Suprapubic skin (tissue), 4 donors: ENCODE data around the gene DNAJC4. TPM values are rescaled to one million over a fixed set of nuclear protein-coding genes. Genes with fewer than 3 reads are reported as not detected.
A peak's percentile ranks its signal among the peaks of the same experiment; 100 is the strongest.

Experiments used
- DNase-seq, 2 donors: peaks; one replicate each; pipeline ENCODE4 v3.0.0-alpha.2; 2019; ENCODE audit warnings: low spot score in 2 of 2
- H3K27ac ChIP-seq: fragments of 200-600 bp; sonication (generic); one replicate; pipeline ENCODE4 v1.5.1; 2019
- H3K27me3 ChIP-seq: fragments of 200-600 bp; sonication (generic); one replicate; pipeline ENCODE4 v1.5.1; 2019
- H3K36me3 ChIP-seq: fragments of 200-600 bp; sonication (generic); one replicate; pipeline ENCODE4 v1.5.1; 2019
- H3K4me1 ChIP-seq: fragments of 200-600 bp; sonication (generic); one replicate; pipeline ENCODE4 v1.5.1; 2019
- H3K4me3 ChIP-seq: fragments of 200-600 bp; sonication (generic); one replicate; pipeline ENCODE4 v1.5.1; 2019; ENCODE audit warnings: mild to moderate bottlenecking
- H3K9me3 ChIP-seq: fragments of 200-600 bp; sonication (generic); one replicate; pipeline ENCODE4 v1.5.1; 2019
- EP300 ChIP-seq: sonication (generic); formaldehyde crosslinking; IDR thresholded peaks from one replicate; pipeline ENCODE4 v1.6.1; 2017; ENCODE audit warnings: antibody characterized with exemption
- POLR2A ChIP-seq, 2 donors: fragments of 450-650 bp; IDR thresholded peaks; one replicate each; pipeline ENCODE4 v1.6.1; 2017; ENCODE audit warnings: antibody characterized with exemption in 2 of 2, mild to moderate bottlenecking in 2 of 2, moderate library complexity in 2 of 2
- POLR2AphosphoS5 ChIP-seq, 3 donors: sonication (generic); formaldehyde crosslinking; IDR thresholded peaks; one replicate each; pipeline ENCODE4 v1.6.1; 2017; ENCODE audit warnings: antibody characterized with exemption in 3 of 3
- WGBS: methylation state at CpG from one replicate; pipeline ENCODE4 v1.1.5; 2018; 5-methylcytosine and 5-hydroxymethylcytosine counted together
- total RNA-seq, 4 donors: library from RNA; depleted of rRNA; stranded (reverse); fragments of >200 nt; gene quantifications; one replicate each; pipeline ENCODE4 v1.1.0, GENCODE V29; 2016
- TF ChIP-seq, protein P1 (sequence below), 2 donors: fragments of 200-600 bp in 1 of 2; fragments of 450-650 bp in 1 of 2; sonication (generic) in 1 of 2; IDR thresholded peaks; one replicate each; pipeline ENCODE4 v1.5.1; 2016 to 2019; ENCODE audit warnings: antibody characterized with exemption in 2 of 2, mild to moderate bottlenecking in 1 of 2, moderate library complexity in 1 of 2

The DNAJC4 gene
- total RNA-seq, 4 donors from 2014 or later, result 26.9 to 55.1 (median 37.3) TPM

DNA sequence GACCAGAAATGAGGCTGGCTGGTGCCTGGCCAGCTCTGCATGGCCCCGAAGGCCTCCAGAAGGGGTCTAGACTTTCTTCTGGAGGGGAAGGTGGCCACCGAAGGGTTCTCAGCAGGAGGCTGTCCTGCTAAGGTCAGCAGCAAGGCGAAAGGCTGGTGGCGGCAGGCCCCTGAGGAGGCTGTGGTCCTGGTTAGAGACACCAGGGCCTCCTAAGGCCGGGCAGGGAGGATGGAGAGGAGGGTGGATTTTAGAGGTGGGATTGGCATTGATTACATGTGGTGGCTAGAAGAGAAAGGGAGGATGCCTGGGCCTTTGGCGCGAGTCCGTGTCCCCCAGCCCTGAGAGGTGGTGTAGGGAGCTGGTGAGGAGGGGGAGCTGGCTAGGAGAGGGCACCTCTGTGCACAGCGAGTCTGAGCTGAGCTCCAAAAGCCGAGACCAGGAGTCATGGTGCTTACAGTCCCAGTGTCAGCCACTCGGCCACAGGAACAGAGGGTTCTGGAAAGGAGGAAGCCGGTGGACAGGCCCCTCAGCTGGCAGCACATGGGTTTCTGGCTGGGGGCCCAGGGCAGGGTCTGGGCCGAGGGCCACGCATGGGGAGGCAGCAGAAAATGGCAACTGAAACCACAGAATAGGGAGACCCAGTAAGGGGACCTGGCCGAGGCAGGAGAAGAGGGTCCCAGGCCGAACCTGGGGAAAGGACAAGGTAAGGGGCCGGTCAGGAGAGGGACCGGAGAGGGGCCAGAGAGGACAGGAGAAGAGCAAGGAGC, 21.4 kb upstream of the DNAJC4 start:
- Histone ChIP-seq H3K9me3 (no peaks in the 10 kb centered on the region), H3K4me3 (no peak overlapping the region), H3K27ac (peak overlapping the region; percentile 81), H3K36me3 (peaks cover 17% of the 10 kb centered on the region), H3K27me3 (no peaks in the 10 kb centered on the region), H3K4me1 (peaks cover 36% of the 10 kb centered on the region)
- TF ChIP-seq POLR2AphosphoS5 (IDR thresholded peaks at IDR 0.05) (no peak), POLR2A (IDR thresholded peaks at IDR 0.05) (no peak), EP300 (no peak)
- TF ChIP-seq, protein P1, sequence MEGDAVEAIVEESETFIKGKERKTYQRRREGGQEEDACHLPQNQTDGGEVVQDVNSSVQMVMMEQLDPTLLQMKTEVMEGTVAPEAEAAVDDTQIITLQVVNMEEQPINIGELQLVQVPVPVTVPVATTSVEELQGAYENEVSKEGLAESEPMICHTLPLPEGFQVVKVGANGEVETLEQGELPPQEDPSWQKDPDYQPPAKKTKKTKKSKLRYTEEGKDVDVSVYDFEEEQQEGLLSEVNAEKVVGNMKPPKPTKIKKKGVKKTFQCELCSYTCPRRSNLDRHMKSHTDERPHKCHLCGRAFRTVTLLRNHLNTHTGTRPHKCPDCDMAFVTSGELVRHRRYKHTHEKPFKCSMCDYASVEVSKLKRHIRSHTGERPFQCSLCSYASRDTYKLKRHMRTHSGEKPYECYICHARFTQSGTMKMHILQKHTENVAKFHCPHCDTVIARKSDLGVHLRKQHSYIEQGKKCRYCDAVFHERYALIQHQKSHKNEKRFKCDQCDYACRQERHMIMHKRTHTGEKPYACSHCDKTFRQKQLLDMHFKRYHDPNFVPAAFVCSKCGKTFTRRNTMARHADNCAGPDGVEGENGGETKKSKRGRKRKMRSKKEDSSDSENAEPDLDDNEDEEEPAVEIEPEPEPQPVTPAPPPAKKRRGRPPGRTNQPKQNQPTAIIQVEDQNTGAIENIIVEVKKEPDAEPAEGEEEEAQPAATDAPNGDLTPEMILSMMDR (IDR thresholded peaks at IDR 0.05), result no peak
- 85% methylated on average over 18 of the region's 18 CpGs for WGBS
- DNase-seq, result no peak

DNA sequence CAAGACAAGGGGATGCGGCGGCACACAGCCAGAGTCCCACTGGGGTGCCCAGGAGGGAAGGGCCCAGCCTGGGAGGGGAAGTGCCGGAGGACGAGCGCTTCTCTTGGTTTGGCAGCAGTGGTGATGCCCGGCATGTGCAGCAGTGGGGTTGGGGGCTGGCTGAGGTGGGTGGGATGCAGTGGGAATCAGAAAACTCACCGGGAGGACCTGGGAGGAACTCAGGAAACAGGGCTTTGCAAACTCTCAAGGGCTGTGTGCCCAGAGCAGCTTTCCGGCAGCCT, 20.8 kb upstream of the DNAJC4 start:
- 90% methylated on average over 8 of the region's 8 CpGs for WGBS
- no peaks in the 10 kb centered on the region for H3K9me3 ChIP-seq

DNA sequence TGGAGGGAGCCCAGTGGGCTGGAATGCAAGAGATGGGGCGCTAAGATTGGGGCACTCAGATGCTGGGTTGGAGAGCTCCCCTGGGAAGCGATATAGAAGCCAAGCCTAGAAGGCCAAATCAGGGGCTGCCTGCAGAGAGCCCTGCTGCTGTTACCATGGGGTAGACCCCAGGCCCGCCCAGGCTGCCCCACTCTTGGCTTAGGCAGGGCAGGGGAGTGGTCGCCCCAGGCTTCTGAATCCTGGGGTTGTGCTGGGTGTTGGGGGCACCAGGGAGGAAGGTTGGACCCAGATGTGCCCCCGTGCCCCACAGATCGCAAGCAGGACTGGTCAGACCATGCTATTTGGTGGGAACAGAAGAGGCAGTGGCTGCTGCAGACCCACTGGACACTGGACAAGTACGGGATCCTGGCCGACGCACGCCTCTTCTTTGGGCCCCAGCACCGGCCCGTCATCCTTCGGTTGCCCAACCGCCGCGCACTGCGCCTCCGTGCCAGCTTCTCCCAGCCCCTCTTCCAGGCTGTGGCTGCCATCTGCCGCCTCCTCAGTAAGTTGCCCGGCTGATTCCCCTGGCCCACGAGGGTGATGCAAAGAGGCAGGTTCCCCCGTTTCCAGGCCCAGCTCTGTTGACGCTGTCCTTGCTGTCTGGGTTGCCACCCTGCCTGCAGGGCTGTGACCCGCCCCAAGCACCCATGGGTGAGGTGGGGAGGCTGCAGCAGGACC, 19.9 kb upstream of the DNAJC4 start:
- H3K36me3 ChIP-seq, result peaks cover 13% of the 10 kb centered on the region
- WGBS, result 88% methylated on average over 5 of the region's 24 CpGs

More for the DNA sequence above, 20.8 kb upstream of the DNAJC4 start:
- Histone ChIP-seq H3K27ac (no peak overlapping the region), H3K27me3 (no peaks in the 10 kb centered on the region), H3K36me3 (peaks cover 14% of the 10 kb centered on the region), H3K4me3 (no peak overlapping the region), H3K4me1 (peaks cover 31% of the 10 kb centered on the region)
- no peak for TF ChIP-seq POLR2A (IDR thresholded peaks at IDR 0.05)
- no peak for TF ChIP-seq POLR2AphosphoS5 (IDR thresholded peaks at IDR 0.05)
- no peak for TF ChIP-seq EP300
- TF ChIP-seq, protein P1 (IDR thresholded peaks at IDR 0.05), result no peak
- DNase-seq, result no peak

DNA sequence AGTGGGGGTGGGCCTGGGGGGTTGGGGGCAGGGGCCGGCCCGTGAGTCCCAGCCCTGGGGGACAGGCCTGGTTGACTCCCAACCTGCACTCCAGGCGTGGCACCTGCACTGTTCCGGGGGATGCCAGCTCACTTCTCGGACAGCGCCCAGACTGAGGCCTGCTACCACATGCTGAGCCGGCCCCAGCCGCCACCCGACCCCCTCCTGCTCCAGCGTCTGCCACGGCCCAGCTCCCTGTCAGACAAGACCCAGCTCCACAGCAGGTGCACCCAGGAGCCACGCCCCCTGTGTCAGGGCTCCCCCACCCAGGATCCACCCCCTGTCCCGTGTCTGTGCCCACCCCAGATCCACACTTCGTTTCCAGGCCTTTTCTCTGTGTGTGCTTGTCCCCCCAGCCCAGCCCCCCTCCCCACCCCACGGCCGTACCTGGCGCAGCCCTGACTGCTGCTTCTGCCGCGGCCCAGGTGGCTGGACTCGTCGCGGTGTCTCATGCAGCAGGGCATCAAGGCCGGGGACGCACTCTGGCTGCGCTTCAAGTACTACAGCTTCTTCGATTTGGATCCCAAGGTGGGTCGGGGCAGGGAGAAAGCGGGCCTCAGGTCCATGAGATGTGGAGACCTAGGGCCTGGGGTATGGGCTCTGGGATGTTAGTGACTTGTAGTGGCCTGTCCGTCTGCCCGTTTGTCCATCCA, 19.0 kb upstream of the DNAJC4 start:
- peaks cover 7% of the 10 kb centered on the region for H3K36me3 ChIP-seq
- H3K27ac ChIP-seq, result no peak overlapping the region
- TF ChIP-seq, protein P1 (IDR thresholded peaks at IDR 0.05), result no peak
- TF ChIP-seq POLR2AphosphoS5 (IDR thresholded peaks at IDR 0.05) (no peak), POLR2A (IDR thresholded peaks at IDR 0.05) (no peak), EP300 (no peak)
- WGBS, result 81% methylated on average over 26 of the region's 30 CpGs
- H3K27me3 ChIP-seq, result no peaks in the 10 kb centered on the region
- H3K9me3 ChIP-seq, result no peaks in the 10 kb centered on the region
- H3K4me1 ChIP-seq, result peaks cover 16% of the 10 kb centered on the region
- DNase-seq, result no peak
- H3K4me3 ChIP-seq, result no peak overlapping the region

More for the DNA sequence above, 19.9 kb upstream of the DNAJC4 start:
- Histone ChIP-seq H3K27me3 (no peaks in the 10 kb centered on the region), H3K9me3 (no peaks in the 10 kb centered on the region), H3K4me3 (no peak overlapping the region), H3K27ac (no peak overlapping the region), H3K4me1 (peaks cover 23% of the 10 kb centered on the region)
- TF ChIP-seq POLR2A (IDR thresholded peaks at IDR 0.05) (no peak), EP300 (no peak), POLR2AphosphoS5 (IDR thresholded peaks at IDR 0.05) (no peak)
- TF ChIP-seq, protein P1 (IDR thresholded peaks at IDR 0.05), result no peak
- no peak for DNase-seq

DNA sequence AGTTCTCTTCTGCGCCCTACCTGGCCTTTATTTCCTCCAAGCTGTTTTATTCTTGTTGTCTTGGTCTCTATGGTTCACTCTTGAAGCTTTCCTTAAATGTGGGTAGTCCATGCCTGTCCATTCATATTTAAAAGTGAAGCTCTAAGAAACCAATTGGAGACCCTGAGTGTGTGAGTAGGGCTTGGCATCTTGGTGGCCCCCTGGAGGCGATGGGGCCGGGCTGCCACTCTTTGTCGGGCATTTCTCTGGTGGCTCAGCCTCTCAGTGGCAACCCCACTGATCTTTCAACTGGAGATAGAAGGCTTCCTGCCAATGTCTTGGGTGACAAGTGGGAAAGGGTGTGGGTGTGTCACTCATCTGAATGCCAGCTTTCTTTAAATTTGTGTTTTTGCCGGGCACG, 13.5 kb upstream of the DNAJC4 start:
- Histone ChIP-seq H3K9me3 (no peaks in the 10 kb centered on the region), H3K4me1 (no peaks in the 10 kb centered on the region), H3K27ac (no peak overlapping the region), H3K36me3 (peaks cover 8% of the 10 kb centered on the region), H3K4me3 (no peak overlapping the region), H3K27me3 (no peaks in the 10 kb centered on the region)
- TF ChIP-seq POLR2AphosphoS5 (IDR thresholded peaks at IDR 0.05) (no peak), POLR2A (IDR thresholded peaks at IDR 0.05) (no peak)
- no peak for DNase-seq
- WGBS, result 77% methylated on average over 6 of the region's 6 CpGs
